H1 (cell line): ENCODE data around the gene C13orf42. TPM values are rescaled to one million over a fixed set of nuclear protein-coding genes. Genes with fewer than 3 reads are reported as not detected.
"Not testable (repeated sequence)": the region's sequence is repeated elsewhere in the genome, so short reads cannot be mapped to it uniquely, and the experiment has no call there.

Source experiments
- CTCF ChIA-PET: fragments of 300-600 bp; sonication (Branson Sonifier 250); formaldehyde crosslinking; loops from one replicate; lab custom pipeline; 2021; ENCODE audit not compliant: partially characterized antibody; lab: Charles Lee
- POLR2A ChIA-PET: fragments of 300-600 bp; sonication (Branson Sonifier 250); formaldehyde crosslinking; loops from one replicate; lab custom pipeline; 2021; ENCODE audit warnings: inconsistent platforms; ENCODE audit not compliant: partially characterized antibody; lab: Charles Lee
- DNase-seq, 2 experiments: peaks; one replicate each; pipeline versions ENCODE4 v3.0.0 to v3.0.0-alpha.2; 2010 to 2022; ENCODE audit warnings: low spot score in 2 of 2, low read depth in 1 of 2, mixed read lengths in 1 of 2
- FAIRE-seq: peaks from 2 replicates; lab custom pipeline; 2011; peaks lifted over from hg19 to GRCh38; lab: Jason Lieb, UNC
- H2AFZ ChIP-seq: 2 replicates; pipeline ENCODE4 v1.8.1; 2012; ENCODE audit warnings: low read length, inconsistent platforms
- H2AK5ac ChIP-seq: 2 replicates; pipeline ENCODE4 v1.6.1; 2013; ENCODE audit warnings: low read depth, low read length
- H2BK120ac ChIP-seq: replicated peaks from 2 replicates; pipeline ENCODE3; 2013; ENCODE audit warnings: low read depth, low read length, inconsistent platforms
- H2BK12ac ChIP-seq: 2 replicates; pipeline ENCODE4 v1.6.1; 2013; ENCODE audit warnings: low read depth, low read length
- H2BK15ac ChIP-seq: 2 replicates; pipeline ENCODE4 v1.6.1; 2013; ENCODE audit warnings: low read length
- H2BK20ac ChIP-seq: 2 replicates; pipeline ENCODE4 v1.6.1; 2013; ENCODE audit warnings: low read length
- H2BK5ac ChIP-seq: 2 replicates; pipeline ENCODE4 v1.6.1; 2013; ENCODE audit warnings: low read depth, low read length
- H3K14ac ChIP-seq: 2 replicates; pipeline ENCODE4 v1.6.1; 2013; ENCODE audit warnings: inconsistent platforms; ENCODE audit not compliant: insufficient read length
- H3K18ac ChIP-seq: 2 replicates; pipeline ENCODE4 v1.6.1; 2013; ENCODE audit warnings: low read length; ENCODE audit errors: extremely low read depth
- H3K23ac ChIP-seq: 2 replicates; pipeline ENCODE4 v1.6.1; 2013; ENCODE audit warnings: inconsistent platforms; ENCODE audit not compliant: insufficient read length
- H3K23me2 ChIP-seq: 2 replicates; pipeline ENCODE4 v1.6.1; 2013; ENCODE audit warnings: low read depth, low read length
- H3K27ac ChIP-seq: 2 replicates; pipeline ENCODE4 v1.6.1; 2011; ENCODE audit warnings: low read depth, low read length, inconsistent platforms
- H3K27me3 ChIP-seq, 4 experiments: replicated peaks in 1 of 4; 1 replicate in 1 of 4; 2 replicates in 3 of 4; pipeline versions ENCODE4 v1.6.1 to v1.8.1; 2011 to 2013; ENCODE audit warnings: low read length in 3 of 4, mild to moderate bottlenecking in 3 of 4, inconsistent platforms in 2 of 4, mixed read lengths in 2 of 4, moderate library complexity in 1 of 4; ENCODE audit not compliant: control insufficient read depth in 3 of 4, insufficient read depth in 3 of 4; ENCODE audit errors: extremely low read depth in 1 of 4
- H3K36me3 ChIP-seq, 4 experiments: 2 replicates each; pipeline versions ENCODE4 v1.6.1 to v1.8.1; 2011 to 2013; ENCODE audit warnings: mild to moderate bottlenecking in 4 of 4, low read length in 3 of 4, moderate library complexity in 2 of 4, control low read depth in 1 of 4, inconsistent platforms in 1 of 4; ENCODE audit not compliant: insufficient read depth in 4 of 4, control insufficient read depth in 2 of 4
- H3K4ac ChIP-seq: replicated peaks from 2 replicates; pipeline ENCODE3; 2013; ENCODE audit warnings: low read length, low read depth, mixed read lengths, inconsistent platforms; ENCODE audit not compliant: insufficient read length
- H3K4me1 ChIP-seq, 4 experiments: replicated peaks in 1 of 4; 1 replicate in 1 of 4; 2 replicates in 3 of 4; pipeline versions ENCODE4 v1.6.1 to v1.8.1; 2011 to 2013; ENCODE audit warnings: low read length in 3 of 4, inconsistent platforms in 2 of 4, mixed read lengths in 1 of 4; ENCODE audit not compliant: insufficient read depth in 4 of 4, control insufficient read depth in 3 of 4
- H3K4me2 ChIP-seq, 2 experiments: 2 replicates each; pipeline versions ENCODE4 v1.6.1 to v1.8.1; 2011 to 2013; ENCODE audit warnings: low read depth in 2 of 2, low read length in 2 of 2, control low read depth in 1 of 2, inconsistent platforms in 1 of 2, mild to moderate bottlenecking in 1 of 2; ENCODE audit not compliant: insufficient read depth in 1 of 2
- H3K4me3 ChIP-seq, 4 experiments: fragments of 200-600, 300-600 bp in 1 of 4; sonication (generic), shearing (Covaris generic), sonication (Bioruptor Twin) in 1 of 4; 2 replicates each; pipeline versions ENCODE4 v1.5.1 to v1.8.1; 2011 to 2016; ENCODE audit warnings: low read length in 4 of 4, low read depth in 3 of 4, control low read depth in 2 of 4, inconsistent platforms in 2 of 4, mild to moderate bottlenecking in 2 of 4, mixed read lengths in 1 of 4, moderate library complexity in 1 of 4; ENCODE audit not compliant: insufficient read depth in 2 of 4; ENCODE audit errors: extremely low read depth in 1 of 4
- H3K56ac ChIP-seq: replicated peaks from 2 replicates; pipeline ENCODE3; 2013; ENCODE audit warnings: low read depth, mild to moderate bottlenecking, mixed read lengths, low read length, inconsistent platforms; ENCODE audit not compliant: insufficient read length
- H3K79me1 ChIP-seq: 2 replicates; pipeline ENCODE4 v1.6.1; 2013; ENCODE audit warnings: low read depth, low read length, control low read depth
- H3K79me2 ChIP-seq, 2 experiments: 2 replicates each; pipeline versions ENCODE4 v1.6.1 to v1.8.1; 2012 to 2013; ENCODE audit warnings: low read length in 2 of 2, mild to moderate bottlenecking in 2 of 2, inconsistent platforms in 1 of 2; ENCODE audit not compliant: insufficient read depth in 2 of 2, control insufficient read depth in 1 of 2
- H3K9ac ChIP-seq, 4 experiments: replicated peaks in 1 of 4; 1 replicate in 1 of 4; 2 replicates in 3 of 4; pipeline versions ENCODE4 v1.6.1 to v1.8.1; 2011 to 2013; ENCODE audit warnings: low read depth in 3 of 4, low read length in 3 of 4, control low read depth in 2 of 4, mild to moderate bottlenecking in 2 of 4, moderate library complexity in 2 of 4, inconsistent platforms in 1 of 4; ENCODE audit errors: extremely low read depth in 1 of 4
- H3K9me3 ChIP-seq, 2 experiments: 2 replicates each; pipeline versions ENCODE4 v1.6.1 to v1.8.1; 2012 to 2013; ENCODE audit warnings: mild to moderate bottlenecking in 2 of 2, moderate library complexity in 2 of 2, control low read depth in 1 of 2, inconsistent platforms in 1 of 2, low read depth in 1 of 2, low read length in 1 of 2, mixed read lengths in 1 of 2; ENCODE audit not compliant: insufficient read depth in 2 of 2
- H4K20me1 ChIP-seq, 2 experiments: replicated peaks in 1 of 2; 2 replicates each; pipeline versions ENCODE3 to v1.8.1; 2011 to 2013; ENCODE audit warnings: inconsistent platforms in 2 of 2, low read length in 2 of 2, mild to moderate bottlenecking in 1 of 2; ENCODE audit not compliant: insufficient read depth in 2 of 2, control insufficient read depth in 1 of 2
- H4K5ac ChIP-seq: 2 replicates; pipeline ENCODE4 v1.6.1; 2013; ENCODE audit warnings: low read length, low read depth, mixed read lengths, inconsistent platforms; ENCODE audit not compliant: insufficient read length
- H4K8ac ChIP-seq: 2 replicates; pipeline ENCODE4 v1.8.0; 2013; ENCODE audit warnings: mild to moderate bottlenecking, moderate library complexity, low read length, inconsistent platforms; ENCODE audit not compliant: insufficient read depth; ENCODE audit errors: extremely low read depth
- H4K91ac ChIP-seq: replicated peaks from 2 replicates; pipeline ENCODE3; 2013; ENCODE audit warnings: low read length, mixed read lengths, inconsistent platforms; ENCODE audit not compliant: insufficient read length
- CTCF ChIP-seq, 3 experiments: IDR thresholded peaks; 1 replicate in 2 of 3; 2 replicates in 1 of 3; pipeline versions ENCODE4 v1.5.1 to v1.6.1; 2011; ENCODE audit warnings: low read length in 3 of 3, mild to moderate bottlenecking in 3 of 3, inconsistent platforms in 2 of 3, low read depth in 1 of 3, moderate library complexity in 1 of 3; ENCODE audit not compliant: insufficient read depth in 1 of 3; ENCODE audit errors: control extremely low read depth in 1 of 3
- RAD21 ChIP-seq, 2 experiments: IDR thresholded peaks in 1 of 2; conservative IDR thresholded peaks in 1 of 2; 2 replicates each; pipeline ENCODE4 v1.6.1; 2011; ENCODE audit warnings: low read depth in 2 of 2, low read length in 2 of 2, improper control_type of control experiment in 1 of 2, inconsistent platforms in 1 of 2, mild to moderate bottlenecking in 1 of 2, moderate library complexity in 1 of 2
- WGBS, 2 experiments: shearing (Covaris generic) in 1 of 2; methylation state at CpG; one replicate each; pipeline versions ENCODE4 v1.1.6 to v1.1.7; 2013 to 2015; ENCODE audit warnings: low lambda C conversion rate in 2 of 2, mixed read lengths in 2 of 2, inconsistent platforms in 1 of 2, low coverage in 1 of 2, missing lambda C conversion rate in 1 of 2; ENCODE audit not compliant: insufficient replicate concordance in 2 of 2, insufficient coverage in 1 of 2, insufficient read length in 1 of 2; ENCODE audit errors: extremely low coverage in 1 of 2, missing lambda C conversion rate in 1 of 2; 5-methylcytosine and 5-hydroxymethylcytosine counted together
- polyA plus RNA-seq, 7 experiments: library from polyadenylated mRNA; depleted of rRNA in 3 of 7; stranded (reverse) in 5 of 7; unstranded in 2 of 7; fragments of >200 nt in 5 of 7; fragments of 200-250 nt in 2 of 7; gene quantifications; 1 replicate in 5 of 7; 2 replicates in 1 of 7; 4 replicates in 1 of 7; pipeline versions ENCODE4 v1.2.1 to v1.2.3, GENCODE V29; 2011 to 2013; ENCODE audit warnings: missing spikeins in 2 of 7, mixed read lengths in 2 of 7
- total RNA-seq: library from RNA; stranded (reverse); fragmentation: NEBNext Ultra II Directional; extraction: Animal tissue kit (Norgen Biotek cat#: 25700); gene quantifications from 2 replicates; pipeline ENCODE4 v1.2.1, GENCODE V29; 2021

The C13orf42 gene
- total and polyA plus RNA-seq, 2 of the 8 experiments (the other 6 are each of a cell fraction or from before 2014, with no cell fraction given), result 9.9 to 10.1 TPM

GRCh38 chr13:51120873-51121272 lies 9.8 kb upstream of the C13orf42 start:
- H3K14ac ChIP-seq, H4K5ac ChIP-seq, H3K36me3 ChIP-seq, H3K9ac ChIP-seq, H2AFZ ChIP-seq, H3K79me1 ChIP-seq, H4K8ac ChIP-seq, H2BK120ac ChIP-seq, H3K18ac ChIP-seq, H3K27me3 ChIP-seq, H3K79me2 ChIP-seq, H4K20me1 ChIP-seq, H2BK20ac ChIP-seq, H3K23me2 ChIP-seq, H2BK15ac ChIP-seq, H3K4ac ChIP-seq, H3K56ac ChIP-seq, H3K23ac ChIP-seq, H3K4me2 ChIP-seq, H2AK5ac ChIP-seq, H2BK12ac ChIP-seq, H3K4me3 ChIP-seq, H3K27ac ChIP-seq, H3K9me3 ChIP-seq, H2BK5ac ChIP-seq, H4K91ac ChIP-seq: not testable (repeated sequence)
- peak; percentile 17 to 81 for DNase-seq
- POLR2A ChIA-PET, result interaction anchor here (0.9 to 1.0 kb wide), 2 partner anchors 25 to 55 kb away, joined by 3 to 4 read pairs; no protein-coding TSS in a partner anchor
- TF ChIP-seq CTCF (IDR thresholded peaks at IDR 0.05; ENCODE audit: control extremely low read depth in 1 of 3, insufficient read depth in 1 of 3, low read depth in 1 of 3, low read length in 3 of 3), result peak; percentile 54 to 62 (median 56)
- peak; percentile 51 to 61 for TF ChIP-seq RAD21 (IDR thresholded peaks at IDR 0.05 in 1 of 2, conservative IDR thresholded peaks at IDR 0.05 in 1 of 2; ENCODE audit: low read depth in 2 of 2, low read length in 2 of 2)
- WGBS, 2 experiments, result 87% methylated on average over 11 of the region's 11 CpGs; no CpG with 5 or more reads in 1 of the 2 experiments
- peak; percentile 66 for FAIRE-seq
- peaks cover 0 to 18% (median 6%) of the 10 kb centered on the region in 4 experiments; a peak in 5 of 7 replicates for H3K4me1 ChIP-seq
- CTCF ChIA-PET, result interaction anchor here (0.8 to 11.2 kb wide), 24 partner anchors 8 to 458 kb away, joined by 3 to 102 read pairs (median 4); partner anchors contain the start of gene C13orf42
